Kidney (tissue), 14 donors: Measurements from ENCODE around the gene SLC35A2. TPM values are rescaled to one million over a fixed set of nuclear protein-coding genes. Genes with fewer than 3 reads are reported as not detected.

Experiments used
- DNase-seq, 5 donors: peaks; one replicate each; pipeline ENCODE4 v3.0.0-alpha.2; 2013 to 2020
- FAIRE-seq: peaks from 2 replicates; lab custom pipeline; 2012; peaks lifted over from hg19 to GRCh38; lab: Jason Lieb, UNC
- H3K27ac ChIP-seq, 2 donors: one replicate each; pipeline ENCODE4 v1.7.0; 2013; ENCODE audit warnings: low read depth in 2 of 2, low read length in 2 of 2, inconsistent platforms in 1 of 2
- H3K27me3 ChIP-seq: one replicate; pipeline ENCODE4 v1.7.1; 2013; ENCODE audit warnings: low read length, inconsistent platforms; ENCODE audit not compliant: control insufficient read depth, insufficient read depth
- H3K36me3 ChIP-seq, 3 donors: one replicate each; pipeline versions ENCODE4 v1.7.0 to v1.7.1; 2013; ENCODE audit warnings: low read length in 3 of 3, control low read depth in 1 of 3, inconsistent platforms in 1 of 3; ENCODE audit not compliant: insufficient read depth in 3 of 3, control insufficient read depth in 2 of 3
- H3K4me1 ChIP-seq, 3 donors: one replicate each; pipeline versions ENCODE4 v1.7.0 to v1.7.1; 2013; ENCODE audit warnings: low read length in 3 of 3, inconsistent platforms in 1 of 3, low read depth in 1 of 3; ENCODE audit not compliant: control insufficient read depth in 2 of 3, insufficient read depth in 2 of 3
- H3K4me3 ChIP-seq, 3 donors: one replicate each; pipeline versions ENCODE4 v1.7.0 to v1.8.1; 2013; ENCODE audit warnings: low read length in 3 of 3, control low read depth in 1 of 3, inconsistent platforms in 1 of 3
- H3K9ac ChIP-seq, 3 donors: one replicate each; pipeline versions ENCODE4 v1.7.0 to v1.7.1; 2013; ENCODE audit warnings: low read length in 3 of 3, control low read depth in 1 of 3, inconsistent platforms in 1 of 3
- H3K9me3 ChIP-seq, 3 donors: one replicate each; pipeline versions ENCODE4 v1.7.0 to v1.7.1; 2013; ENCODE audit warnings: low read length in 3 of 3, control low read depth in 1 of 3, inconsistent platforms in 1 of 3; ENCODE audit not compliant: control insufficient read depth in 2 of 3, insufficient read depth in 1 of 3
- CTCF ChIP-seq: IDR thresholded peaks from 3 replicates; pipeline ENCODE4 v1.5.1; 2012; ENCODE audit warnings: mild to moderate bottlenecking, moderate library complexity, borderline replicate concordance; ENCODE audit not compliant: insufficient read depth; ENCODE audit errors: extremely low read depth
- intact Hi-C: fragments of 100-400 bp; cut with DNase I; formaldehyde crosslinking; loops from one replicate; pipeline ENCODE4 v1.11.1; 2022
- polyA plus RNA-seq: library from polyadenylated mRNA; stranded (reverse); fragments of 350-450 nt; fragmentation: Illumina TruSeq; extraction: RNeasy Lipid Tissue Mini Kit (QIAGEN cat#74804); gene quantifications from one replicate; pipeline ENCODE4 v1.2.3, GENCODE V29; 2014; ENCODE audit warnings: low read depth, low replicate concordance; ENCODE audit not compliant: insufficient read depth
- total RNA-seq: library from RNA; stranded (reverse); fragmentation: NEBNext Ultra II Directional; extraction: Animal tissue kit (Norgen Biotek cat#: 25700); gene quantifications from one replicate; pipeline ENCODE4 v1.2.1, GENCODE V29; 2021
- donor health status: control.
- donor health status: control.
- donor health status: control.
- donor health status: control.
- donor health status: control.
- donor health status: DM: yes; HTN: yes; CAD: no.
- donor health status: Normal renal cell carcinoma (clear cell type).

The SLC35A2 gene
- total and polyA plus RNA-seq, 2 donors from 2014 or later, result 29.3 to 34.2 TPM

GRCh38 chrX:48909703-48910294 lies 1.6 kb downstream of the SLC35A2 start:
- FAIRE-seq, result no peak
- H3K4me1 ChIP-seq, result peaks cover 0 to 10% (median 0%) of the 10 kb centered on the region in 3 donors
- intact Hi-C loops, result no loop called here
- DNase-seq, result peak in 1 of 5 donors; percentile 56
- TF ChIP-seq CTCF, result no peak
- H3K4me3 ChIP-seq, result no peak overlapping the region
- H3K27me3 ChIP-seq, result no peaks in the 10 kb centered on the region
- H3K9ac ChIP-seq, result no peak overlapping the region
- H3K9me3 ChIP-seq, result no peaks in the 10 kb centered on the region
- H3K36me3 ChIP-seq, result peaks cover 0 to 6% (median 0%) of the 10 kb centered on the region in 3 donors
- H3K27ac ChIP-seq, result no peak overlapping the region

GRCh38 chrX:48908600-48908999 lies 2.8 kb downstream of the SLC35A2 start:
- Histone ChIP-seq H3K4me1 (peaks cover 0 to 10% (median 0%) of the 10 kb centered on the region in 3 donors), H3K27ac (no peak overlapping the region), H3K27me3 (no peaks in the 10 kb centered on the region), H3K36me3 (peaks cover 0 to 8% (median 3%) of the 10 kb centered on the region in 3 donors), H3K9ac (no peak overlapping the region), H3K9me3 (no peaks in the 10 kb centered on the region), H3K4me3 (no peak overlapping the region)
- no peak for FAIRE-seq
- intact Hi-C loops, result no loop called here
- no peak for DNase-seq
- TF ChIP-seq CTCF, result no peak

GRCh38 chrX:48905090-48905790 lies 6.2 kb downstream of the SLC35A2 start:
- Histone ChIP-seq H3K9ac (no peak overlapping the region), H3K36me3 (peaks cover 0 to 14% (median 9%) of the 10 kb centered on the region in 3 donors), H3K9me3 (no peaks in the 10 kb centered on the region), H3K4me3 (no peak overlapping the region), H3K27ac (no peak overlapping the region), H3K4me1 (peaks cover 0 to 3% (median 0%) of the 10 kb centered on the region in 3 donors), H3K27me3 (no peaks in the 10 kb centered on the region)
- no peak for FAIRE-seq
- intact Hi-C loops, result no loop called here
- DNase-seq, result peak in 1 of 5 donors; percentile 76
- no peak for TF ChIP-seq CTCF
